Endothelial cell (in vitro differentiated cells): ENCODE results near the gene LRRFIP1. TPM values are rescaled to one million over a fixed set of nuclear protein-coding genes. Genes with fewer than 3 reads are reported as not detected.

ENCODE experiments used
- DNase-seq: peaks from one replicate; pipeline ENCODE4 v3.0.0; 2021; ENCODE audit warnings: low spot score
- H3K27ac Mint-ChIP-seq: one replicate; pipeline ENCODE4 v1.8.0; 2021; ENCODE audit warnings: mixed read lengths, inconsistent platforms; ENCODE audit not compliant: unreplicated experiment
- H3K27me3 Mint-ChIP-seq: one replicate; pipeline ENCODE4 v1.8.0; 2021; ENCODE audit warnings: mild to moderate bottlenecking, moderate library complexity, mixed read lengths, inconsistent platforms; ENCODE audit not compliant: unreplicated experiment
- H3K36me3 Mint-ChIP-seq: one replicate; pipeline ENCODE4 v1.8.0; 2021; ENCODE audit warnings: mild to moderate bottlenecking, low read depth, mixed read lengths, inconsistent platforms; ENCODE audit not compliant: unreplicated experiment
- H3K4me1 Mint-ChIP-seq: one replicate; pipeline ENCODE4 v1.8.0; 2021; ENCODE audit warnings: mild to moderate bottlenecking, mixed read lengths, inconsistent platforms; ENCODE audit not compliant: unreplicated experiment
- H3K4me3 Mint-ChIP-seq: one replicate; pipeline ENCODE4 v1.8.0; 2021; ENCODE audit warnings: mild to moderate bottlenecking, mixed read lengths, inconsistent platforms; ENCODE audit not compliant: unreplicated experiment
- H3K9me3 Mint-ChIP-seq: one replicate; pipeline ENCODE4 v1.8.0; 2021; ENCODE audit warnings: mixed read lengths, inconsistent platforms; ENCODE audit not compliant: unreplicated experiment
- CTCF ChIP-seq: fragments of 200-600 bp; sonication (generic); IDR thresholded peaks from one replicate; pipeline ENCODE4 v1.5.0; 2021; ENCODE audit warnings: antibody characterized with exemption; ENCODE audit not compliant: unreplicated experiment
- total RNA-seq: library from RNA; stranded (reverse); fragmentation: NEBNext Ultra II Directional; extraction: Animal tissue kit (Norgen Biotek cat#: 25700); gene quantifications from one replicate; pipeline ENCODE4 v1.2.1, GENCODE V29; 2021; ENCODE audit not compliant: unreplicated experiment

LRRFIP1 gene
- total RNA-seq, 1 donor from 2014 or later = 105 TPM

GRCh38 chr2:237591141-237591881 is 36.1 kb upstream of the LRRFIP1 start:
- no peak for TF ChIP-seq CTCF
- peaks cover 9% of the 10 kb centered on the region for H3K27me3 Mint-ChIP-seq
- H3K9me3 Mint-ChIP-seq = no peaks in the 10 kb centered on the region
- no peak for DNase-seq
- H3K4me3 Mint-ChIP-seq = no peak overlapping the region
- peaks cover 28% of the 10 kb centered on the region for H3K4me1 Mint-ChIP-seq
- no peak overlapping the region for H3K27ac Mint-ChIP-seq
- peaks cover 6% of the 10 kb centered on the region for H3K36me3 Mint-ChIP-seq

GRCh38 chr2:237592425-237592980 is 34.9 kb upstream of the LRRFIP1 start:
- Mint-ChIP-seq H3K9me3 (no peaks in the 10 kb centered on the region), H3K27me3 (peaks cover 10% of the 10 kb centered on the region), H3K27ac (no peak overlapping the region), H3K4me3 (no peak overlapping the region), H3K36me3 (peaks cover under 1% of the 10 kb centered on the region), H3K4me1 (peaks cover 27% of the 10 kb centered on the region)
- TF ChIP-seq CTCF = no peak
- no peak for DNase-seq

- Mint-ChIP-seq H3K27me3 (peaks cover 13% of the 10 kb centered on the region), H3K36me3 (no peaks in the 10 kb centered on the region), H3K9me3 (no peaks in the 10 kb centered on the region), H3K4me1 (peaks cover 30% of the 10 kb centered on the region), H3K4me3 (no peak overlapping the region), H3K27ac (no peak overlapping the region)
- TF ChIP-seq CTCF = no peak
- DNase-seq = no peak
Observed at GRCh38 chr2:237593036-237593435, 34.4 kb upstream of the LRRFIP1 start.

- no peak overlapping the region for H3K27ac Mint-ChIP-seq
Observed at GRCh38 chr2:237593596-237594320, 33.6 kb upstream of the LRRFIP1 start.

More at GRCh38 chr2:237593596-237594320, 33.6 kb upstream of the LRRFIP1 start:
- H3K9me3 Mint-ChIP-seq = no peaks in the 10 kb centered on the region
- peaks cover 30% of the 10 kb centered on the region for H3K4me1 Mint-ChIP-seq
- H3K4me3 Mint-ChIP-seq = no peak overlapping the region
- H3K36me3 Mint-ChIP-seq = no peaks in the 10 kb centered on the region
- TF ChIP-seq CTCF = no peak
- no peak for DNase-seq
- peaks cover 13% of the 10 kb centered on the region for H3K27me3 Mint-ChIP-seq
